Hepatocyte (in vitro differentiated cells): ENCODE measurements around the gene TSPEAR. TPM values are rescaled to one million over a fixed set of nuclear protein-coding genes. Genes with fewer than 3 reads are reported as not detected.

Experiments
- DNase-seq: peaks from one replicate; pipeline ENCODE4 v3.0.0-alpha.2; 2016; ENCODE audit warnings: low spot score
- H2AFZ ChIP-seq: fragments of 200-600 bp; sonication (generic); 2 replicates; pipeline ENCODE4 v1.6.0; 2016; ENCODE audit warnings: antibody characterized with exemption, mild to moderate bottlenecking
- H3K27ac ChIP-seq: fragments of 200-600 bp; sonication (generic); 2 replicates; pipeline ENCODE4 v1.5.1; 2016; ENCODE audit warnings: mild to moderate bottlenecking
- H3K27me3 ChIP-seq: fragments of 200-600 bp; sonication (generic); 2 replicates; pipeline ENCODE4 v1.6.1; 2016
- H3K36me3 ChIP-seq: fragments of 200-600 bp; sonication (generic); replicated peaks from 2 replicates; pipeline ENCODE4 v1.5.1; 2016; ENCODE audit warnings: low read depth; ENCODE audit not compliant: insufficient read depth
- H3K4me1 ChIP-seq: fragments of 200-600 bp; sonication (generic); 2 replicates; pipeline ENCODE4 v1.5.1; 2016; ENCODE audit warnings: mild to moderate bottlenecking, moderate library complexity; ENCODE audit not compliant: insufficient read depth
- H3K4me2 ChIP-seq: fragments of 200-600 bp; sonication (generic); 2 replicates; pipeline ENCODE4 v1.6.0; 2016
- H3K4me3 ChIP-seq: fragments of 200-600 bp; sonication (generic); 2 replicates; pipeline ENCODE4 v1.5.1; 2016; ENCODE audit warnings: mild to moderate bottlenecking
- H3K79me2 ChIP-seq: fragments of 200-600 bp; sonication (generic); 2 replicates; pipeline ENCODE4 v1.6.0; 2017; ENCODE audit warnings: mild to moderate bottlenecking
- H3K9me2 ChIP-seq: fragments of 200-600 bp; sonication (generic); replicated peaks from 2 replicates; pipeline ENCODE4 v1.6.0; 2017; ENCODE audit warnings: mild to moderate bottlenecking; ENCODE audit not compliant: insufficient read depth
- H3K9me3 ChIP-seq: fragments of 200-600 bp; sonication (generic); 2 replicates; pipeline ENCODE4 v1.5.1; 2016; ENCODE audit warnings: low read depth, mild to moderate bottlenecking
- H4K20me1 ChIP-seq: fragments of 200-600 bp; sonication (generic); 2 replicates; pipeline ENCODE4 v1.6.0; 2016; ENCODE audit warnings: mild to moderate bottlenecking; ENCODE audit not compliant: insufficient read depth, poor library complexity, severe bottlenecking
- CTCF ChIP-seq: fragments of 200-600 bp; sonication (generic); IDR thresholded peaks from 2 replicates; pipeline ENCODE4 v1.5.1; 2016; ENCODE audit warnings: antibody characterized with exemption, mild to moderate bottlenecking; ENCODE audit not compliant: poor library complexity
- EZH2 ChIP-seq: fragments of 200-600 bp; sonication (generic); IDR thresholded peaks from 2 replicates; pipeline ENCODE4 v1.6.1; 2016; ENCODE audit warnings: antibody characterized with exemption, mild to moderate bottlenecking, borderline replicate concordance
- EZH2phosphoT487 ChIP-seq: fragments of 200-600 bp; sonication (generic); IDR thresholded peaks from one replicate; pipeline ENCODE4 v1.6.1; 2018; ENCODE audit warnings: antibody characterized with exemption, mild to moderate bottlenecking, low read depth, moderate library complexity; ENCODE audit not compliant: unreplicated experiment, severe bottlenecking
- WGBS: methylation state at CpG from one replicate; pipeline ENCODE4 v1.1.6; 2016; ENCODE audit warnings: low lambda C conversion rate; ENCODE audit errors: missing lambda C conversion rate; 5-methylcytosine and 5-hydroxymethylcytosine counted together
- polyA plus RNA-seq: library from polyadenylated mRNA; unstranded; fragments of >200 nt; fragmentation: Nextera tagmentation; extraction: Ambion mirVana; gene quantifications from 2 replicates; pipeline ENCODE4 v1.2.1, GENCODE V29; 2016
- total RNA-seq: library from RNA; depleted of rRNA; stranded (reverse); fragments of >200 nt; gene quantifications from 2 replicates; pipeline ENCODE4 v1.2.3, GENCODE V29; 2014

TSPEAR gene
- total and polyA plus RNA-seq, 2 experiments from 2014 or later, result 0.35 TPM; not detected in 1

- Histone ChIP-seq H3K36me3 (no peaks in the 10 kb centered on the region), H3K4me2 (no peak overlapping the region), H4K20me1 (no peaks in the 10 kb centered on the region), H3K4me3 (no peak overlapping the region), H3K9me2 (no peaks in the 10 kb centered on the region), H3K27ac (no peak overlapping the region), H3K27me3 (no peaks in the 10 kb centered on the region), H3K4me1 (no peaks in the 10 kb centered on the region), H2AFZ (no peak overlapping the region), H3K79me2 (no peaks in the 10 kb centered on the region), H3K9me3 (no peaks in the 10 kb centered on the region)
- 86% methylated on average over 16 of the region's 16 CpGs for WGBS
- no peak for DNase-seq
- TF ChIP-seq EZH2 (no peak), EZH2phosphoT487 (no peak), CTCF (no peak)
Observed at GRCh38 chr21:44616591-44616926, 94.8 kb downstream of the TSPEAR start.

- Histone ChIP-seq H3K9me2 (no peaks in the 10 kb centered on the region), H3K27me3 (no peaks in the 10 kb centered on the region), H3K9me3 (no peaks in the 10 kb centered on the region), H3K36me3 (no peaks in the 10 kb centered on the region), H3K4me3 (no peak overlapping the region), H3K79me2 (no peaks in the 10 kb centered on the region), H3K4me1 (no peaks in the 10 kb centered on the region), H4K20me1 (no peaks in the 10 kb centered on the region), H3K27ac (no peak overlapping the region), H2AFZ (no peak overlapping the region), H3K4me2 (no peak overlapping the region)
- DNase-seq, result no peak
- no peak for TF ChIP-seq EZH2phosphoT487
- TF ChIP-seq EZH2, result no peak
- no peak for TF ChIP-seq CTCF
- 89% methylated on average over 17 of the region's 17 CpGs for WGBS
Observed at GRCh38 chr21:44615911-44616590, 95.3 kb downstream of the TSPEAR start.

- no peaks in the 10 kb centered on the region for H3K9me2 ChIP-seq
- no peak overlapping the region for H3K27ac ChIP-seq
- H3K4me2 ChIP-seq, result no peak overlapping the region
- H3K27me3 ChIP-seq, result no peaks in the 10 kb centered on the region
- no peaks in the 10 kb centered on the region for H3K79me2 ChIP-seq
- 87% methylated on average over 8 of the region's 8 CpGs for WGBS
- no peaks in the 10 kb centered on the region for H3K36me3 ChIP-seq
- H3K4me3 ChIP-seq, result no peak overlapping the region
- H3K4me1 ChIP-seq, result no peaks in the 10 kb centered on the region
- no peaks in the 10 kb centered on the region for H4K20me1 ChIP-seq
- no peaks in the 10 kb centered on the region for H3K9me3 ChIP-seq
- TF ChIP-seq CTCF, result no peak
- no peak for TF ChIP-seq EZH2
- no peak for TF ChIP-seq EZH2phosphoT487
- H2AFZ ChIP-seq, result no peak overlapping the region
- no peak for DNase-seq
Observed at GRCh38 chr21:44615466-44615865, 95.9 kb downstream of the TSPEAR start.
